Measurements from ENCODE around the gene ZNF254.
"Not testable (repeated sequence)": the region's sequence is repeated elsewhere in the genome, so short reads cannot be mapped to it uniquely, and the experiment has no call there.

Gene ZNF254

GRCh38 chr19:24072720-24073119, 14.3 kb upstream of the ZNF254 start:
- DNase-seq (ENCODE audit: low spot score): no peak

- DNase-seq (ENCODE audit: low spot score): no peak
Observed at GRCh38 chr19:24073807-24074206, 13.2 kb upstream of the ZNF254 start.

DNA sequence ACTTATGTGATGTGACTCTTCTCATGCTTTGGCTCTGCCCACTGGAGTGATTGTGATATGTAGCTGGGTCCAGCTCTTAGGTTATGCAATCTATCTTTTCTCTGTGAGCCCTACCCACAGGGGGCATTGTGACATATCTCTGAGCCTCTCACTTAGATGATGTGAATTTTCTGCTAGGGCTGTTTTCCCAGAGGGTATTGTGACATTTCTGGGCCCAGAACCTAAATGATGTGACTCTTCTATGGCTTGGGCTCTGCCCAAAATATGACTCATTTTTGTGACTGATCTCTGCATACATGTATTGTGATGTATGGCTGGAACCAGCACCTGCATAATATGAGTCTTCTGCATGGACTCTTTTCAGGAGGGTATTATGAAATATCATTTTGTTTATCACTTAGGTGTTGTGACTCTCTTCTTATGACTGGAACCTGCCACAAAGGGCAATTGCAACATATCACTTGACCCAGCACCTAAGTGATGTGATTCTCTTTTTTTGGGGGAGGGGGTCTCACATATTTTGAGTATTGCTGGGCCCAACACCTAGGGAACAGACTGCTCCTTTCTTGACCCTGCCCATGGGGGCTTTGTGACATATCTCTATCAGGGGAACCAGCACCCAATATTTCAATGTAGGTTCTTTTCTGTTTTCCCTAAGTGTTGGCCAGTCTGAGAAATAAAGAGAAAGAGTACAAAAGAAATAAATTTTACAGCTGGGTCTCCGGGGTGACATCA, 12.1 kb upstream of the ZNF254 start:
- no peak for DNase-seq (ENCODE audit: low spot score)

DNA sequence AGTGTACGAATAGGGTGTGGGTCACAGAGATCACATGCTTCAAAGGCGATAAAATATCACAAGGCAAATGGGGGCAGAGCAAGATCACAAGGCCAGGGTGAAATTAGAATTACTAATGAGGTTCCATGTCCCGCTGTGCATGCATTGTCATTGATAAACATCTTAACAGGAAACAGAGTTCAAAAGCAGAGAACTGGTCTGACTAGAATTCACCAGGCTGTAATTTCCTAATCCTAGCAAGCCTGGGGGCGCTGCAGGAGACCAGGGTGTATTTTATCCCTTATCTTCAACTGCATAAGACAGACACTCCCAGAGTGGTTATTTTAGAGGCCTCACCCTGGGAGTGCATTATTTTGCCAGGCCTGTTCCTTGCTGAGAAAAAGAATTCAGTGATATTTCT, 11.5 kb upstream of the ZNF254 start:
- DNase-seq (ENCODE audit: low spot score): not testable (repeated sequence)

DNA sequence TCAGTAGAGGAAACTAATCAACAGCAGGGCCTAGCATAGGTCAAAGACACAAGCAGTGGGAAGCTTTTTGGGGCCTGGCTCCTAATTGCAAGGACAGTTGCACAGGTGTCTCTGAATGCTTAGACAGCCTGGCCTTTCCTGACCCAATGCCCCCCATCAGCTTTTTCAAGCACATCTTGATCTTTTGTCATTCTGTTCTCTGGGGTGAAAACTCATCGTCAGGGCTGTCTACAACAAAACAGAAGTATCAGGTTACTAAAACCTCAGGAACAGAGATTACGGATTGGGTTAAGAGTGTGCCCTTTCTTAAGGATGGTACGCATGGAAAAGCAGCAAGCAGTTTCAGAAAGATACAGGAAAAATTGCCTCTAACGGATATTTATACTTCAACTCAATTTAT, 8.3 kb upstream of the ZNF254 start:
- DNase-seq (ENCODE audit: low spot score): no peak

GRCh38 chr19:24081056-24081455, 5.9 kb upstream of the ZNF254 start:
- no peak for DNase-seq (ENCODE audit: low spot score)

DNA sequence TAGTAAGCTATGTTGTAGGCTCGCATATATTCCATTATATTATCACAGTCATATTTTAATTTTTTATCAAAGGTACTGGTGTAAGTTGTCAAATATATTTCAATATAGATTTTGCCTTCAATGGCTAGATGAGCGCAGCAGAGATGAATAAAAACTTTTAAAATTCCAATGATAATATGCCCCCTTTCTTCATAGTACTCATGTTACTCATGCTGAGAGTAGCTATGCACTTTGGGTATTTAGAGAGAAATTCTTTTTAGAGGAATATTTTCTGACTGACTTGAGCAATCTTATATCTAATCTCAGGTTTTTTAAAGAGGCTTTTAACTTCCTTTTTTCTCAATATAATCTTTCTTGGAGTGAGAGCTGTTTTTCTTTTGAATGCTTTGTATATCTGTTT, 11.4 kb downstream of the ZNF254 start:
- DNase-seq (ENCODE audit: low spot score): no peak

DNA sequence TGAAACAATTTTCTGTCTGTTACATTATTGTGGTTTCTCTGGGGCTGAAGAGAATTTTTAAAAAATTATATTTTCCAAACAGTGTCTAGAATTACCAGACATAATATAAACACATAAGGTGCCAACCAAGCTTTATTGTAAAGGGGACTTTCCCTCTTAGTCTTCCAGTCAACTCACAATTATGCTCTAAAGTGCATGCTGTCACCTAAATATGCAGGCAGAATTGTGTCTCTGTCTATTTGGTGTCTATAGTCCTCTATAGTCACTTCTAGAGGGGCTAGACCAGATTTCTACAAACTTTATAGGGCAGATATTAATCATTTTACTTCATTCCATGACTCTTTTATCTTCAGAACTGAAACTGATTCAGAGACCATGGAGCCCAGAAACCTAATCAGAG, 12.8 kb downstream of the ZNF254 start:
- DNase-seq (ENCODE audit: low spot score): no peak

- not testable (repeated sequence) for DNase-seq (ENCODE audit: low spot score)
Observed at GRCh38 chr19:24100597-24100996, 13.6 kb downstream of the ZNF254 start.

GRCh38 chr19:24101459-24102115, 14.6 kb downstream of the ZNF254 start:
- no peak for DNase-seq (ENCODE audit: low spot score)

DNA sequence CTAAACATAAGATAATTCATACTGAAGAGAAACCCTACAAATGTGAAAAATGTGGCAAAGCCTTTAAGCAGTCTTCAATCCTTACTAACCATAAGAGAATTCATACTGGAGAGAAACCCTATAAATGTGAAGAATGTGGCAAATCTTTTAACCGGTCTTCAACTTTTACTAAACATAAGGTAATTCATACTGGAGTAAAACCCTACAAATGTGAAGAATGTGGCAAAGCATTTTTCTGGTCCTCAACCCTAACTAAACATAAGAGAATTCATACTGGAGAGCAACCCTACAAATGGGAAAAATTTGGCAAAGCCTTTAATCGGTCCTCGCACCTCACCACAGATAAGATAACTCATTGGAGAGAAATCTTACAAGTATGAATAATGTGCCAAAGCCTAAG, 40.6 kb downstream of the ZNF254 start:
- DNase-seq (ENCODE audit: low spot score): no peak

GRCh38 chr19:24140099-24140498, 53.1 kb downstream of the ZNF254 start:
- no peak for DNase-seq (ENCODE audit: low spot score)

GRCh38 chr19:24140591-24140990, 53.6 kb downstream of the ZNF254 start:
- no peak for DNase-seq (ENCODE audit: low spot score)

- no peak for DNase-seq (ENCODE audit: low spot score)
Observed at GRCh38 chr19:24141612-24142011, 54.6 kb downstream of the ZNF254 start.

- no peak for DNase-seq (ENCODE audit: low spot score)
Observed at GRCh38 chr19:24142771-24143170, 55.8 kb downstream of the ZNF254 start.

DNA sequence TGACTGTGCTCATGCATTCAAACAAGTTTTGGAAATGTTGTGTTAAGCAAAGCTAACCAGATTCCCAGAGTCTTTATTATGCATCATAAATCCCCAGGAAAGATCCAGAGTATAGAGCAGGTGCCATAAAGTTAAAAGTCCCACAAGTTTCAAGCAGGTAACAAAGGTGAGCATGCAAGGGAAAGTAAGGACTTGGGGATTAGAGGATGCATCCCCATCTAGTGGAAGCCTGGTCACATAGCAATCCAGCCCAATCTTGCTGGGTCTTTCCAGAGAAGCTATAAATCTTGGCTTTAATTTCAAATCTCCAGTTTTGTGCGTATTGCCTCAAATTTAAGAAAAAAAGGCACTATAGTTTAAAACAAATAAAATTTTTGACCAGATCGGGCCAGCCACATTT, 72.7 kb downstream of the ZNF254 start:
- no peak for DNase-seq (ENCODE audit: low spot score)

DNA sequence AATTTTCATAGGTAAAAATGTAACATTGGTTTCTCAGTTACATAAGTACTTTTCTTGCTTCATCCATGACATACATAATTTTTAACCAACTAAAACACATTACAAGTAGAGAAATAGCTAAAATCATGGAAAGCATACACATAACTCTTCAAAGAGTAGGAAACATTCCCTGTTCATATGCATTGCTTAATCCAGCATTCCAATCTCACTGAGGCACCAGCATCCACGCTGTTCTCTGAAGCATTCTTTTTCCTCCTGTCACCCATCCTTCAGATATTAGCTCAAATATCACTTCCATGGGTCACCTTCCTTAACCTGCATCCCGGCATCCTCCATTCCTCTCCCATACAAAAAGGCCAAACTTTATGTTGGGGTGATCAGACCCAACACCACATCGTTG, 79.1 kb downstream of the ZNF254 start:
- DNase-seq (ENCODE audit: low spot score): no peak

DNA sequence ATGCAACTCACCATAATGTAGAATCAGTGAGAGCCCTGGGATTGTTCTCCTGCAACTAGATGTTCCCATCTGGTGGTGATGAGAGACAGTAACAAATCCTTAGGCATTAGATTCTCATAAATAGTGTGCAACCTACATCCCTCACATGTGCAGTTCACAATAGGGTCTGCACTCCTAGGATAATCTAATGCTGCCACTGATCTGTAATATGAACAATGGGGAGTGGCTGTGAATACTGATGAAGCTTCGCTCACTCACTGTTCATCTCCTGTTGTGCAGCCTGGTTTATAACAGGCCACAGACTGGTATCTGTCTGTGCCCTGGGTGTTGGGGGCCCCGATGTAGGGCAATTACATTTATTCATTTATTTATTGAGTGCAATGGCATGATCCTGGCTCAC, 86.9 kb downstream of the ZNF254 start:
- DNase-seq (ENCODE audit: low spot score): no peak

- DNase-seq (ENCODE audit: low spot score): no peak
Observed at GRCh38 chr19:24177686-24178085, 90.7 kb downstream of the ZNF254 start.

DNA sequence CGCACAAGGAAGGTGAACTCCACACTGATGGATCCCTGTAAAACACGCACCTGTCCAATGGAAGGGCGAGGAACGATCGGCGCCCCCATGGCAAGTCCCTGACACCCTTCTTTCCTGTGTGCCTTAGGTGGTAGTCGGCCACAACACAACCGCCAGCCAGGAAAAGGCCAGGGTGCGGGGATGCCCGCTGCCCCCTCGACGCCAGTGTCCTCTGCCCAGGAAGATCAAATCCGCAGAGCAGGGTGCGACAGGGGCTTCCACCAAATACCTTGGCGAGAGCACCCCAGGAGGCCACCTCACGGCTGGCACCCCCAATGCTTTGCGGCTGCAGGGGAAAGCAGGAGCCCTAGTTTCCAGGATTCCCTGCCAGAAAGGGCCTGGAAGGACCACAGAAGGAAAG, 91.2 kb downstream of the ZNF254 start:
- no peak for DNase-seq (ENCODE audit: low spot score)
